Mucosa of descending colon (tissue), 3 donors: Measurements from ENCODE around the gene CIZ1. TPM values are rescaled to one million over a fixed set of nuclear protein-coding genes. Genes with fewer than 3 reads are reported as not detected.
"Not testable (repeated sequence)": the region's sequence is repeated elsewhere in the genome, so short reads cannot be mapped to it uniquely, and the experiment has no call there.

Experiments
- ATAC-seq: fragments of 200-7000 bp; cut with Tn5 transposase; one replicate; pipeline ENCODE4 v1.9.1; 2020; ENCODE audit warnings: mild to moderate bottlenecking, moderate library complexity
- DNase-seq, 3 donors: peaks; one replicate each; pipeline ENCODE4 v3.0.0-alpha.2; 2020
- H3K36me3 ChIP-seq: fragments of 200-600 bp; one replicate; pipeline ENCODE4 v1.8.0; 2021; ENCODE audit warnings: low read depth, mild to moderate bottlenecking
- H3K4me1 ChIP-seq: fragments of 200-600 bp; one replicate; pipeline ENCODE4 v1.8.0; 2021; ENCODE audit warnings: low read depth, mild to moderate bottlenecking
- H3K4me3 ChIP-seq: fragments of 200-600 bp; one replicate; pipeline ENCODE4 v1.8.0; 2021; ENCODE audit warnings: mild to moderate bottlenecking
- H3K9me3 ChIP-seq: fragments of 200-600 bp; one replicate; pipeline ENCODE4 v1.8.0; 2021; ENCODE audit warnings: mild to moderate bottlenecking
- CTCF ChIP-seq: fragments of 200-600 bp; IDR thresholded peaks from one replicate; pipeline ENCODE4 v1.8.0; 2022; ENCODE audit warnings: antibody characterized with exemption, mild to moderate bottlenecking
- intact Hi-C, 2 donors: fragments of 100-400 bp; cut with DNase I in 1 of 2; cut with micrococcal nuclease in 1 of 2; formaldehyde crosslinking; loops; one replicate each; pipeline versions ENCODE4 v1.11.0 to v1.11.1; 2022; cut with DNase I, micrococcal nuclease
- total RNA-seq, 3 donors: library from RNA; stranded (reverse); fragmentation: NEBNext Ultra II Directional in 2 of 3; extraction: Animal tissue kit (Norgen Biotek cat#: 25700) in 2 of 3; gene quantifications; one replicate each; pipeline versions ENCODE4 v1.2.1 to v1.2.4, GENCODE V29; 2021 to 2023
- donor health status: DM: no; HTN: no; CAD: no; lungs with moderate emphysema.
- donor health status: DM: no; HTN: no; CAD: no.
- donor health status: DM: no; HTN: yes; CAD: no.

Gene CIZ1
- total RNA-seq, 3 donors from 2014 or later = 88.0 to 176 (median 105) TPM

- H3K4me1 ChIP-seq = no peaks in the 10 kb centered on the region
- H3K36me3 ChIP-seq = no peaks in the 10 kb centered on the region
- no peaks in the 10 kb centered on the region for H3K9me3 ChIP-seq
- TF ChIP-seq CTCF = no peak
- intact Hi-C loops = no loop called here
- ATAC-seq (peak; percentile 20), DNase-seq (peak in 1 of 3 donors; percentile 25)
- H3K4me3 ChIP-seq = no peak overlapping the region
Measured at GRCh38 chr9:128136816-128137793, 54.3 kb downstream of the CIZ1 start.

GRCh38 chr9:128135561-128135960 is 55.8 kb downstream of the CIZ1 start:
- H3K36me3 ChIP-seq, ATAC-seq, H3K4me1 ChIP-seq, H3K9me3 ChIP-seq, intact Hi-C loops, H3K4me3 ChIP-seq: not testable (repeated sequence)
- peak in 1 of 3 donors; percentile 27 for DNase-seq

GRCh38 chr9:128132139-128132538 is 59.2 kb downstream of the CIZ1 start:
- peak; percentile 29 for ATAC-seq

GRCh38 chr9:128131346-128131745 is 60.0 kb downstream of the CIZ1 start:
- H3K9me3 ChIP-seq, intact Hi-C loops, H3K4me3 ChIP-seq, ATAC-seq, H3K36me3 ChIP-seq: not testable (repeated sequence)
- peaks cover 12% of the 10 kb centered on the region for H3K4me1 ChIP-seq
- peak in 2 of 3 donors; percentile 24 to 38 for DNase-seq

More at GRCh38 chr9:128132139-128132538, 59.2 kb downstream of the CIZ1 start:
- intact Hi-C loops, H3K9me3 ChIP-seq, H3K36me3 ChIP-seq, H3K4me3 ChIP-seq, H3K4me1 ChIP-seq: not testable (repeated sequence)
- peak; percentile 40 to 69 (median 43) for DNase-seq

- H3K4me3 ChIP-seq, ATAC-seq, H3K36me3 ChIP-seq, H3K9me3 ChIP-seq, intact Hi-C loops: not testable (repeated sequence)
- peak in 2 of 3 donors; percentile 20 to 44 for DNase-seq
- H3K4me1 ChIP-seq = peaks cover 19% of the 10 kb centered on the region
Measured at GRCh38 chr9:128130651-128131050, 60.7 kb downstream of the CIZ1 start.

- H3K36me3 ChIP-seq, ATAC-seq, intact Hi-C loops, H3K4me3 ChIP-seq, H3K9me3 ChIP-seq: not testable (repeated sequence)
- peak; percentile 74 to 84 (median 82) for DNase-seq
- H3K4me1 ChIP-seq = peaks cover 24% of the 10 kb centered on the region
- TF ChIP-seq CTCF = peak; percentile 32
Measured at GRCh38 chr9:128129976-128130590, 61.3 kb downstream of the CIZ1 start.

- no peak for ATAC-seq
- no peak for TF ChIP-seq CTCF
- H3K4me1 ChIP-seq = peaks cover 29% of the 10 kb centered on the region
- intact Hi-C loops = no loop called here
- H3K36me3 ChIP-seq = no peaks in the 10 kb centered on the region
- no peaks in the 10 kb centered on the region for H3K9me3 ChIP-seq
- peak overlapping the region; percentile 95 for H3K4me3 ChIP-seq
- DNase-seq = peak in 2 of 3 donors; percentile 47 to 75
Measured at GRCh38 chr9:128128836-128129590, 62.4 kb downstream of the CIZ1 start.
